ENCODE results near the gene AADACL3.

DNA sequence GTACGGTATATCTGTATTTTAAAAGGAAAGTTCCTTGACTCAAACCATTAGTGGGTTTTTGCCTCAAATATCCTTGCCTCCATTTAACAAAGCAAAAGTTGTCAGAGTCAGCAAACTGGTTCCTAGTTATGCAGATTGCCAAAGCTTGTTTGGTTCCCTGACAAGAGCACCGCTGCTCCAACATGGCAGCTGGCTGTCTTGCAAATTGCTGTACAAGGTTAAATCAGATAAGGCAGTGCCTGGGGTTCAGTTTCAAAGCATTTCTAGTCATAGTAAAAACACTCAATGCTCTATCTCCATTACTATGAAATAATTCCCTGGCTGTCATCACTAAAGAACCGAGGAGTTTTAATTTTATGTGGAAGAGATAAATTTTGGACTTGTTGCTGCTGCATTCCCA, 18.7 kb downstream of the AADACL3 start:
- TF ChIP-seq, protein P1, sequence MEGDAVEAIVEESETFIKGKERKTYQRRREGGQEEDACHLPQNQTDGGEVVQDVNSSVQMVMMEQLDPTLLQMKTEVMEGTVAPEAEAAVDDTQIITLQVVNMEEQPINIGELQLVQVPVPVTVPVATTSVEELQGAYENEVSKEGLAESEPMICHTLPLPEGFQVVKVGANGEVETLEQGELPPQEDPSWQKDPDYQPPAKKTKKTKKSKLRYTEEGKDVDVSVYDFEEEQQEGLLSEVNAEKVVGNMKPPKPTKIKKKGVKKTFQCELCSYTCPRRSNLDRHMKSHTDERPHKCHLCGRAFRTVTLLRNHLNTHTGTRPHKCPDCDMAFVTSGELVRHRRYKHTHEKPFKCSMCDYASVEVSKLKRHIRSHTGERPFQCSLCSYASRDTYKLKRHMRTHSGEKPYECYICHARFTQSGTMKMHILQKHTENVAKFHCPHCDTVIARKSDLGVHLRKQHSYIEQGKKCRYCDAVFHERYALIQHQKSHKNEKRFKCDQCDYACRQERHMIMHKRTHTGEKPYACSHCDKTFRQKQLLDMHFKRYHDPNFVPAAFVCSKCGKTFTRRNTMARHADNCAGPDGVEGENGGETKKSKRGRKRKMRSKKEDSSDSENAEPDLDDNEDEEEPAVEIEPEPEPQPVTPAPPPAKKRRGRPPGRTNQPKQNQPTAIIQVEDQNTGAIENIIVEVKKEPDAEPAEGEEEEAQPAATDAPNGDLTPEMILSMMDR (conservative IDR thresholded peaks at IDR 0.05; ENCODE audit: low read depth, low read length): no peak
- TF ChIP-seq EZH2phosphoT487 (IDR thresholded peaks at IDR 0.05; ENCODE audit: borderline replicate concordance, low read length) (no peak), EZH2 (IDR thresholded peaks at IDR 0.05; ENCODE audit: low read length, unreplicated experiment) (no peak)
